RPMI7951 (cell line): ENCODE results near the gene ZNF880. TPM values are rescaled to one million over a fixed set of nuclear protein-coding genes. Genes with fewer than 3 reads are reported as not detected.
"Not testable (repeated sequence)": the region's sequence is repeated elsewhere in the genome, so short reads cannot be mapped to it uniquely, and the experiment has no call there.

Experiments used
- DNase-seq: peaks from one replicate; pipeline ENCODE4 v3.0.0-alpha.2; 2012; ENCODE audit warnings: low read depth
- total RNA-seq: library from RNA; depleted of rRNA; stranded (reverse); fragments of >200 nt; shearing (Covaris generic); gene quantifications from 2 replicates; pipeline ENCODE4 v1.2.3, GENCODE V29; 2014; rRNA removed

Gene ZNF880
- 13.1 and 17.0 TPM in 2 replicates for total RNA-seq

DNA sequence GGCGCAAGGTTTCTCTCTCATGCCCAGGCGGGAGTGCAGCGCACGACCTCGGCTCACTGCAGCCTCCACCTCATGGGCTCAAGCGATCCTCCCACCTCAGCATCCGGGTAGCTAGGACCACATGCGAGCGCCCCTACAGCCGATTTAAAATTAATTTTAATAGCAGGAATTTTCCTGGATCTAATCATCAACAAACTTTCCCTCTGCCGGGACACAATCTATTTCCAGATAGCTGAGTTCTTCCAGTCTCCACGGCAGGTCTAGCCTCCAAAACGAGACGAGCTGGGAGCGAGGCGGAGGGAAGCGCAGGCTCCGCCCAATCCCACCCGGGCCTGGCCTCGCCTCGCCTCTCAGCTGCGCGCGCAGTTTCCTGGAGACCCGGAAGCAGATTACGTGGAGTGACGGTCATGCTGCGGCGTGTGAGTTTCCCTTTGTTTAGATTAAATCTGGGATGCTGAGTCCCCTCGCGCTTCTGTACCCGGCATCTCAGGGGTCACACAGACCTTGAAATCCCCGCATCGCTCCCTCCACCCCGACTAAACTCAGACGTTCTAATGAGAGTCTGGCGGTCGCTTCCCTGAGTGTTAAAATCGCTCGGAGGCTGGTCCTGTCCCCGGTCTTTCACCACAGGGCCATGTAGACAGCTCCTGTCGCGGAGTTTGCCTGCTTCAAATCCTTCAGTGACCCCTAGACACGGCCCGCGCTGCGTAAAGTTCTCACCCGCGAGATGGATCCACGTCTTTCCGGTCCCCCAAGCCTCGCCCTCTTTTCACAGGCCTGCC is at the start of gene ZNF880:
Gene ZNF880, plus strand, starts transcription at position 365 of the 782 bp plus-strand sequence. Its CDS starts 43 bp downstream, at position 408.
- peak; percentile 96 for DNase-seq

DNA sequence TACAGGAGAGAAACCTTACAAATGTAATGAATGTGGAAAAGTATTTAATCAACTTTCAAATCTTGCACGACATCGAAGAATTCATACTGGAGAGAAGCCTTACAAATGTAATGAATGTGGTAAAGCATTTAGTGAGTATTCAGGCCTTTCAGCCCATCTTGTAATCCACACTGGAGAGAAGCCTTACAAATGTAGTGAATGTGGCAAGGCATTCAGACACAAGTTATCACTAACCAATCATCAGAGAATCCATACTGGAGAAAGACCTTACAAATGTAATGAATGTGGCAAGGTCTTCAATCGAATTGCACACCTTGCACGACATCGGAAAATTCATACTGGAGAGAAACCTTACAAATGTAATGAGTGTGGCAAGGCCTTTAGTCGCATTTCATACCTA is 47.3 kb upstream of the ZNF880 start:
- no peak for DNase-seq

DNA sequence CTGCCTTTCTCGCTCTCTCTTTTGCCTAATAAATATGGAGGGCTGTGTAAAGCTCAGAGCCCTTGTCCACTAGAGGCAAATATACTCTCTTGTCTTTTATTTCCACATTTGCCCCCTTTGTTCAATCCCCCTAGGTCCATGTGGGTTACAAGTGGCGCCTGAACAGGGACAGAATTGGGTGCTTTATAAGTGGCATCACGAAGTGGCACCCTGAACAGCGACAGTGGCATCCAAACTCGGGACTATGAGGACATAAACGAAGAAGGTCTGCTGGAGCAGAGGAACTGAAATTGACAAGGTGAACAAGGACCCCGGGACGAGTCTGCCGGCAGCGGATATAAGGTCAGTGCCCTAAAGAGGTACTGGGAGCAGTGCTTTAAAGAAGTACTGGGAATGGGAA is 38.0 kb upstream of the ZNF880 start:
- DNase-seq: no peak

DNA sequence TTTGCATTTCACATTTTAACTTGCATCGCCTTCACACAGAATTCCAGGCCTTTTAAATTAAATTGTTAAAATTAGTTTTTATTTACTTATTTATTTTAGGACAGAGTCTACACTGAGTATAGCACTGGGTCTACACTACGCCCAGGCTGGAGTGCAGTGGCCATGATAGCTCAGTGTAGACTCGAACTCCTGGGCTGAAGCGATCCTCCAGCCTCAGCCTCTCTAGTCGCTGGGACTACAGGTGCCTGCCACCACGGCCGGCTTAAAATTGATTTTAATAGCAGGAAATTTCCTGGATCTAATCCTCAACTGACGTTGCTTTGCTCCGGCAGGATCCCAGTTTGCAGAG is 34.0 kb upstream of the ZNF880 start:
- DNase-seq: no peak

DNA sequence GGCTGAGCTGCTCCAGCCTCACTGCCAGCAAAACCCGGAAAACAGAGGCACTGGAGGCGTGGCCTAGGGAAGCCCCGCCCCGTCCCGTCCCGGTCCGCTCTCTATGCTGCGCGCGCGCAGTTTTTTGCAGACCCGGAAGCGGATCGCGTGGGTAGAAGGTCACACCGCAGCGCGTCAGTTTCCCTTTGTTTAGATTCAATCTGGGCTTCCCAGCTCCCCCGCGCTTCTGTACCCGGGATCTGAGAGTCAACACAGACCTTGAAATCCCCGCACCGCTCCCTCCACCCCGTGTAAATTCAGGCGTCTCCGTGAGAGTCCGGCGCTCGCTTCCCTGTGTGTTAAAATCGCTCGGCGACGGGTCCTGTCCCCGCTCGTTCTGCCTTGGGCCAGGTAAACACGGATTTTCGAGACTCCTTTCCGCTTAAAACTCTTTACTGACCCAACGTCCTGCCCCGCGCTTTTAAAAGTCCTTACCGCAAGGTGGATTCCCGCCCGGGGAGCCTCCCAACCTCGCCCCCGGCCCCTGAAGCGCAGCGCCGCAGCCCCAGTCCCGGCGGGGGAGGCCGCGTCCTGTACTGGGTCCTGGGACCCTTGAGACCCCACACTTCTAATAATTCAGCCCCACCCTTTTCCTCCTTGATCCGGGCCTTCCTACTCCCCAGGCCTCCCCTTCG is 33.5 kb upstream of the ZNF880 start, which contains the start of gene ZNF610:
Gene ZNF610, plus strand, starts transcription at position 127 of the 674 bp plus-strand sequence. CDS start 12,930 bp downstream, outside the sequence.
- peak; percentile 85 for DNase-seq

DNA sequence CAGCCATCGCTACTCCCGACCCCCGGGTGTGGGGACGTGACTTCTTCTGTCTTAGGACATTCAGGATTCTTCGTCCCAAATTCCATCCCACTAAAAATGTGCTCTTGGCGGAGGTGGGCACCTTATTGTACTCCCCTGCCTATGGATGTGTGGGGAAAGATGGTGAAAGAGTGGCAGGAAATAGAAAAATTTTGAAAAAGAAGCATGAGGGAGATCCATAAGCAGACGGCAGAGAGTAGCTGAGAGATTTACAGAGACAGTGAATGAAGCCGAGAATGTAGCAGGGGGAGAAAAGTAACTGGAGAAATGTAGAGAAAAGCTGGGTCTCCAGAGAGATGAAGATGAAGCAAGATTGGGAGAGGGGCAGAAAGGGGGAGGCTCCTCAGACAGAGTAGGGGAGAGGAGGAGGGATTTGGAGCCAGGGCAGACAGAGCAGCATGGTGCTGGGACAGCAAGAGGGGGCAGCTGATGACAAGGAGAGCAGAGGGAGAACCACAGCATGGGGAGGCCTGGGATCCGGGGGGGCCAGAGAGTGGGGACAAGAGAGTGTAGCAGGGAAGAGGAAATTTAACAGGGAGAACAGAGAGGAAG is 32.8 kb upstream of the ZNF880 start:
- no peak for DNase-seq

DNA sequence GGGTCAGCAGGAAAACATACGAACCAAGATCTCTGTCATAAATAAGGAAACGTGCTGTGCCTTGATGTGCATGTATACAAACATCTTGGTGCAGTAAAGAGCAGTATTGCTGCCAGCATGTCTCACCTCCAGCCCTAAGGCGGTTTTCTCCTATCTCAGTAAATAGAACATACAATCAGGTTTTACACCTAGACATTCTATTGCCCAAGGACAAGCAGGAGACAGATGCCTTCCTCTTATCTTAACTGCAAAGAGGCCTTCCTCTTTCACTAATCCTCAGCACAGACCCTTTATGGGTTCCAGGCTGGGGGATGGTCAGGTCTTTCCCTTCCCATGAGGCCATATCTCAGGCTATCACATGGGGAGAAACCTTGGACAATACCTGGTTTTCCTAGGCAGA is 30.7 kb upstream of the ZNF880 start:
- DNase-seq: not testable (repeated sequence)

DNA sequence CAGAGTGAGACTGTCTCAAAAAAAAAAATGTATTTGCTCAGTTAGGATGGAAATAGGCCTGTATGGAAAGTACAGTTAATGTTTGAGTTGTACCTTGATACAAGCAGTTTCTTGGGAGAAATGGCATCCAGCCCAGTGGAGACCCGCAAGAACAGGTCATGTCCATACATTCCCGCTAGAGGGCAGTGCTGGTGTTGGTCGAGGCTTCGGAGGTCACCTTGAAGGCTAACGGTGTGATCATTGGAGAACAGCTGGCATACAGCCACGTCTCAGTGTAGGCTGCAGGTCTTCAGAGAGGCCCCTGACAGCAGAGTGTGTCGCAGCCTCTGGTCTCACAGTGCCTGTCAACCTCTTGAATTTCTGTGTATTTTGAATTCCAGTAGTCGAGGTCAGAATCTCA is 26.2 kb upstream of the ZNF880 start:
- DNase-seq: peak; percentile 19

DNA sequence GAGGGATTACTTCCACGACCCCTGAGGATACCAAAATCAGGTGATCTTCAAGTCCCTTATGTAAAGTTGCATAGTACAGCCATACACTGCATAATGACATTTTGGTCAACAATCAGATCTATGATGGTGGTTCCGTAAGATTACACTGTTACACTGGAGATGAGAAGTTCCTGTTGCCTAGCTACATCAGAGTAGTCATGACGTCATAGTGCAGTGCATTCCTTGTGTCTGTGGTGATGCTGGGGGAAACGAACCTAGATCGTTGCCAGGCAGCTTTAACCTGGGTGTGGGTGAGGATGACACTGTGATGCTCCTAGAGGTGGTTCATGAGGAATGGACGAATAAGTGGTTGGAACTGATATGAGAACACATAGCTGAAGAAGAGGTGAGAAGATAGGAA is 24.6 kb upstream of the ZNF880 start:
- DNase-seq: no peak

DNA sequence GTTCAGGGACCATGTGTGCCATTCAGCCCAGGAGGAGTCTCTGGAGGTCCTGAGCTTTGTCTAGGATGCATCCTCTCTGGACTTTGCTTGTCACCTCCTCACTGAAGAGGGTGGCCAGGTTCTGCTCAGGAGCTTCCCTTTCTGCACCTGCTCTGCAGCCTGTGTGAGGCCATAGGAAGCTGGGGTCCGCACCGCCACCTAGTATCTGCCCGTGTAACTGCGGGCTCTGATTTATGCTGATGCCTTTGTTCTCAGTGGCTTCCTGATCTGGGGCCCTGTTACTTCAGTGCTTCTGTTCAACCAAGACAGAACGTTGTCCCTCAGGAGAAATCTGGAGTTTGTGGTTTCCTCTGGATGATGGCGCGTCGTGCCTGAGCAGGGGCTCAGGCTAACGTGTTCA is 18.2 kb upstream of the ZNF880 start:
- no peak for DNase-seq

DNA sequence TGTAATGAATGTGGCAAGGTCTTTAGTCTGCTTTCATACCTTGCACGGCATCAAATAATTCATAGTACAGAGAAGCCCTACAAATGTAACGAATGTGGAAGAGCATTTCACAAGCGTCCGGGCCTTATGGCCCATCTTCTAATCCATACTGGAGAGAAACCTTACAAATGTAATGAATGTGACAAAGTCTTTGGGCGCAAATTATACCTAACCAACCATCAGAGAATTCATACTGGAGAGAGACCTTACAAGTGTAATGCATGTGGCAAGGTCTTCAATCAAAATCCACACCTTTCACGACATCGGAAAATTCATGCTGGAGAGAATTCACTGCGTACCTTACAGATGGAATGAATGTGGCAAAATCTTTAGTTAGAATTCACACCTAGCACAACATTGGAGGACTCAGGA is 3.3 kb upstream of the ZNF880 start:
- no peak for DNase-seq

DNA sequence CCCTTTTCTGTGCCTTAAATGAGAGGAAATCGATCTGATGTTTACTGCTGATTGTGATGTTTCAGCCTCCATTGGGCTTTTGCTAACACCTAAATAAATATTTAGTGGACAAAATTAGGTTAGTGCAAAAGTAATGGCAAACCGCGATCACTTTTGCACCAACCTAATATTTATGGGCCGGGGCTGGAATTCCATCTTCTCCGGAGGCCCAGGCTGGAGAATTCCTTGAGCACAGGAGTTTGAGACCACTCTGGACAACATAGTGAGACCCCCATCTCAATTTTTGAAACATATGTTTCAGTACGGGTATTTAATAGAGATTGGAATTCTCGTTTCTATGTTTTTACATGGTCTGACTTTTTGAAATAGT is 603 bp downstream of the ZNF880 start:
- no peak for DNase-seq

DNA sequence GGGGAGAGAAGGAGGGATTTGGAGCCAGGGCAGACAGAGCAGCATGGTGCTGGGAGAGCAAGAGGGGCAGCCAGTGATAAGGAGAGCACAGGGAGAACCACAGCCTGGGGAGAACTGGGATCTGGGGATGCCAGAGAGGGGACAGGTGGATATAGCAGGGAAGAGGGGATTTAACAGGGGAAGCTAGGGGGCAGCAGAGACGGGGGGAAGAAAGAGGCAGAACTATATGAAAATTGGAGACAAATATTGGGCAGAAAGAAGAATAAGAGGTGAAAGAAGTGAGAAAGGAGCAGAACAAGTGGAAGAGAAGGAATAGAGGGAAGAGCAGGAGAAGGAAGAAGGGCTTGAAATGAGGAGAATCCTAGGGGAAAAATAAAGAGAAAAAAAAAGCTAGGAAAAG is 21.4 kb downstream of the ZNF880 start:
- no peak for DNase-seq

DNA sequence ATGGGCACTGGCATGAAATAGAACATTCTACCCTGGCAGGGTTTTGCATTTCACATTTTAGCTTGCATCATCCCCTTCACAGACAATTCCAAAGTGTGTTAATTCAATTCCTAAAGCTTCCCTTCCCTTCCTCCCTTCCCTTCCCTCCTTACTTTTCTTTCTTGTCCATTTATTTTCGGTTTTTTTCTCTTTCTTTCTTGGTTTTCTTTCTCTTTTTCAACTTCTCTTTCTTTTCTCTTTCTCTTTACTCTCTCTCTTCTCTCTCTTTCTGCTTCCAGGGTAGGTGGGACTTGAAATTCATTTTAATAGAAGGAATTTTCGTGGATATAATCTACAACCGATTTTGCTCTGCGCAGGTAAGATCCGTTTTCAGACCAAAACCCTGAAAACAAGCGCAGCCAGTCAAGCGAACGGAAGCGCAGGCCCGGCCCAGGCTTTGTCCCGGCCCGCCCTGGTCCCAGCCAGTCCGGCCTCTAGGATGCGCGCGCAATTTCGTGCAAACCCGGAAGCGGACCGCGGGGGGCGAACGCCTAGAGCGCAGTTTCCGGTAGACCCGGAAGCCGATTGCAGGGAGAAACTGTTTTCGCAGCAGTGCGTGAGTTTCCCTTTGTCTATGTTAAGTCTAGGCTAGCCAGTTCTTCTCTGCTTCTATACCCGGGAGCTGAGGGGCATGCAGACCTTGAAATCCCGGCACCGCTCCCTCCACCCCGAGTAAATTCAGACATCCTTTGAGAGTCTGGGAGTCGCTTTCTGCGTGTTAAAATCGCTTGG is 27.8 kb downstream of the ZNF880 start, which contains the start of gene ZNF528:
Gene ZNF528, plus strand, starts transcription at position 540 of the 771 bp plus-strand sequence. CDS start 4,165 bp downstream, outside the sequence.
- DNase-seq: peak; percentile 97

DNA sequence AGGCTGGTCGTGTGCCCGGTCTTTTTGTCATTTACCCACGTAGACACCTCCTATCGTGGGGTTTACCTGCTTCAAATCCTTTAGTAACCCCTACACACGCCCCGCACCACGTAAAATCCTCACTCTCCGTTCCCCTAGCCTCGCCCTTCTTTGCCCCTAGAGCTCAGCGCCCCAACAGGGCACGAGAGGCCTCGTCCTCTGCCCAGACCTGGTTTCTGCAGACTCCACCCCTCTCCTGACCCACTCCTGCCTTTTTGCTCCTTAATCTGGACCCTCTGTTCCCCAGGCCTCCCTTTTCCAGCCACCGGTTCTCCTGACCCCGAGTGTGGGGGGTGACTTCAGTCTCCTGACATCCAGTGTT is 28.3 kb downstream of the ZNF880 start:
- DNase-seq: peak; percentile 18

DNA sequence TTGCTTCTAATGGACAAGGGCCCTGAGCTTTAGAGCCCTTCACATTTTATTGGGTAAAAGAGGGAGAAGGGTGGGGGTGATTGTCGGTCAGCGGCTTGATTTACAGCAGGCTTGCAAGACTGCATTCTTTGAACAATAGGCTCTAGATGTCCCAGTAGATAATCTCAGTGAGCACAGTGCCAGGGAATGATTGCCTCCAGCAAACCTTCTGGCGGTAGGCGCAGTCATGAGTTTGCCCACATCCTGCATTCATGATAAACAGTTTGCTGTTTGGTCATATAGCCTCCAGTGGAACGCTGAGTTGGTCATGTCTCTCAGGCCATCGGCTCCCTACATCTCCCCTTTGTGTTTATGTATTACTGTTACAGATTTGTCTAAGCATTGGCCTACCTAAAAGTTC is 40.6 kb downstream of the ZNF880 start:
- no peak for DNase-seq

DNA sequence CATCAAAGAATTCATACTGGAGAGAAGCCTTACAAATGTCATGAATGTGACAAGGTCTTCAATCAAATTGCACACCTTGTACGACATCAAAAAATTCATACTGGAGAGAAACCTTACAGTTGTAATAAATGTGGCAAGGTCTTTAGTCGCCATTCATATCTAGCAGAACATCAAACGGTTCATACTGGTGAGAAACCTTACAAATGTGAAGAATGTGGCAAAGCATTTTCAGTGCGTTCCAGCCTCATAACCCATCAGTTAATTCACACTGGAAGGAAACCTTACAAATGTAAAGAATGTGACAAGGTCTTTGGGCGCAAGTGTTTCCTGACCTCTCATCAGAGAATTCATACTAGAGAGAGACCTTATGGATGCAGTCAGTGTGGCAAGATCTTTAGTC is 46.0 kb downstream of the ZNF880 start:
- DNase-seq: no peak

DNA sequence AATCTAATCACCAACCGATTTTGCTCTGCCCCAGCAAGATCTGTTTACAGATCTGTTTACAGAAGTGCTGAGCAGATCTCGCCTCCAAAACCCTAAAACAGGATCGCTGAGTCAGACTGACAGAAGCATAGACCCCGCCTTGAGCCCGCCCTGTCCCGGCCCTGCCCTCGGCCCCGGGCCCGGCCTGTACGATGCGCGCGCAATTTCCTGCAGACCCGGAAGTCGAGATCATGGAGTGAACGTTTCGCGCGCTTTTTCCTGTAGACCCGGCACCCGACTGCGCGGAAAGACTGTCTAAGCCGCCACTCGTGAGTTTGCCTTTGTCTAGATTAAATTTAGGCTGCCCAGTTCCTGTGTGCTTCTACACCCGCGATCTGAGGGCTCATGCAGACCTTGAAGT is 59.2 kb downstream of the ZNF880 start, which contains the start of gene ZNF534:
Gene ZNF534, plus strand, starts transcription at position 212 of the 400 bp plus-strand sequence. CDS start 2,327 bp downstream, outside the sequence.
- DNase-seq: no peak
